HG02588 (cell line): Measurements from ENCODE around the gene MAGED2.
"Not testable (repeated sequence)": the region's sequence is repeated elsewhere in the genome, so short reads cannot be mapped to it uniquely, and the experiment has no call there.

Source experiments
- ATAC-seq: cut with Tn5 transposase; IDR thresholded peaks from one replicate; pipeline ENCODE4 v1.9.1; 2021; ENCODE audit warnings: mild to moderate bottlenecking, moderate library complexity; ENCODE audit not compliant: unreplicated experiment

Gene MAGED2, protein sequence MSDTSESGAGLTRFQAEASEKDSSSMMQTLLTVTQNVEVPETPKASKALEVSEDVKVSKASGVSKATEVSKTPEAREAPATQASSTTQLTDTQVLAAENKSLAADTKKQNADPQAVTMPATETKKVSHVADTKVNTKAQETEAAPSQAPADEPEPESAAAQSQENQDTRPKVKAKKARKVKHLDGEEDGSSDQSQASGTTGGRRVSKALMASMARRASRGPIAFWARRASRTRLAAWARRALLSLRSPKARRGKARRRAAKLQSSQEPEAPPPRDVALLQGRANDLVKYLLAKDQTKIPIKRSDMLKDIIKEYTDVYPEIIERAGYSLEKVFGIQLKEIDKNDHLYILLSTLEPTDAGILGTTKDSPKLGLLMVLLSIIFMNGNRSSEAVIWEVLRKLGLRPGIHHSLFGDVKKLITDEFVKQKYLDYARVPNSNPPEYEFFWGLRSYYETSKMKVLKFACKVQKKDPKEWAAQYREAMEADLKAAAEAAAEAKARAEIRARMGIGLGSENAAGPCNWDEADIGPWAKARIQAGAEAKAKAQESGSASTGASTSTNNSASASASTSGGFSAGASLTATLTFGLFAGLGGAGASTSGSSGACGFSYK

DNA sequence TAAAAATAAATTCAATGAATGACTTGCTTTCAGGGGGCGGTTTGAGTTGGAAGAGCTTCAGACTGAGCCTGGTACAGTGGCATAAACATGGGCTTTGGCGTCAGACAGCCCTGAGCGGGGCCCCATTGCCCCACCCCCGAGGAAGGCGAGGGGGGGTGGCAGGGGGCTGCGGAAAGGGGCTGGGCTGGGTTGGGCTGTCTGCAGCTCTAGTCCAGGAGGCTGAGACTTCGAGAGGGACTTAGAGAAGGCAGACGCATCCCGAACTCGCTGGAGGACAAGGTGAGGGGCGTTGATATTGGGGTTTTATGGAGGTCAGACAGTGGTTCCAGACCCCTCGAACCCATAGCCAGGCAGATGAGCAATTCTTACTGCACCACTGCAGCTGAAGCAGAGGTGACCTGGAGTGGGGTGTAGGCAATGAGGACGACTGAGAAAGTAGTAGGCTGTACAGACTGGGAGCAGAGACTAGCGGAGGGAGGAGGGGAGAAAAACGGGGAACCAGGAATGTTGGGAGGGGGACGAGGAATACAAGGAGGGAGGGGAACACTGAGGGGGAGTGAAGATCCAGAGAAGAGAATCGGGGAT, at the start of gene MAGED2:
Gene MAGED2, plus strand, starts transcription at position 222 of the 585 bp plus-strand sequence. CDS start 1,587 bp downstream, outside the sequence.
- no peak for ATAC-seq

DNA sequence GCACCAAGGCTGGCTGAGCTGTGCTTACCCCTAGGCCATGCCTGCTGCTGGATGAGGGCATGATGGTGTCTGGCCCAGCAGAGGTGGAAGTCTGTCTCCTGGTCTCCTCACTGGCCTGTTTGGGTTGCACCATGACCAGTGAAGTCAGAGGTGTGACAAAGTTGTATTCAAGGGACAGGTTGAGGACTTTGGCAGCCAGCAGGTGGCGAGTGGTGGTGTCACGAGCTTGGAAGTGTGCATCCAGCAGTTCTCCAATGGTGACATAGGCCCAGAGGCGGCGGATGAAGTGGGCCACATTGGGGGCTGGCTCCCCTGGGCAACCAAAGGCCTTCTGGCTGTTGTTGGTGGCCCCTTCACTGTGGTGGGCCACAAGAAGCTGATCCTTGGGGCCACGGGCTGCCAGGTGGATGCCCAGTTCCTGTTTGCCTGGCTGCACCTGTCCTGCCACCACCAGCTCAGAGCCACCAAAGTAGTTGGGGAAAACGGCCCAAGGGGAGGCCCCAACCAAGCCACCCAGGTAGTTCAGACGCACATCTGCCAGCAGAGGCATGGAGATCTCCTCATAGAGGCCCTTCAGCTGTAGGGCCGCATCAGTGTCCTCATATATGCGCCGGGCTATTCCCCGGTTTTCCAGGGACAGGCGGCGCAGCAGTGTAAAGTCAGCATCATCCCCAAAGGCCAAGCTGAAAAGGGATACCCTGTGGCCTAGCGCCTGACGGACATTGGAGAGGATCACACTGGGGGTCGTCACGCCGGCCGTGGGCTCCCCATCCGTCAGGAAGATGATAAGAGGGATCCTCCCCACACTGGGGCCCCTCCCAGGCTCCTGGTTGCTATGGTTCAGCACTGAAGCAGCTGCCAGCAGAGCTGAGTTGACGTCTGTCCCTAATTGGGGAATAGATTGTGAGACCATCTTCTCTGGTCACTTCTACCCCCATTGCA, 49.2 kb upstream of the MAGED2 start:
- ATAC-seq: no peak

DNA sequence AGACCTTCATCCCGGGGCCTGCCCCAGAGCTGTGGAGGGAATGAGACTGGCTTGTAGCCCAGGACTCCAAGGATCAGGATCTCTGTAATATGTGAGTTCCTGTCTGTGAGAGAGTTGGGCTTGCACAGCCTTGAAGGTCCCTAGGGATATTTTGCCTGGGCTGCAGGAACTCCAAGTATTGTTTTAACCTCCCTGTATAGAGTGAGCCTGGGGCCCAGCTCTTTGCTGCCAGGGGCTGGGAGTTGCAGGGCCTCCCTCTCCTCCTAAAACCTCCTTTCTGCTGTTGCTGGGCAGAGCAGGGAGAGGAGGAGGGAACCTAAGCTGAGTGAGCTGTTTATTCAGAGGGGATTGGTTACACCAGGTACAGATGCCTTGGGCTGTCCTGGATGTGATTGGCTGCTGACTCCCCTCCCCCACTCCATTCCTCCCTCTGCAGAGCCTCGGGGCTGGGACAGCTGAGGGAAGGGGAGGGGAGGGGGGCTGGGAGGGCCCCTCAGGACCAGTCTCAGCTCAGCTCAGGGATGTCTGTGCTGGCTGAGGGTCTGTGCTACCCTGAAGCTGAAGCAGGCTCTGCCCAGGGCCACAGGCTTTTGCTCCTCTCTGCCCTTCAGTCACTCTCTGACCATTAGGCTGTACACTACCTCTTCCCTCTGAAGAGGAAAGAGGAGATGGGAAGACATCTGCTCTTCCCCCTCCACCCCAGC, 33.0 kb upstream of the MAGED2 start:
- ATAC-seq: not testable (repeated sequence)

DNA sequence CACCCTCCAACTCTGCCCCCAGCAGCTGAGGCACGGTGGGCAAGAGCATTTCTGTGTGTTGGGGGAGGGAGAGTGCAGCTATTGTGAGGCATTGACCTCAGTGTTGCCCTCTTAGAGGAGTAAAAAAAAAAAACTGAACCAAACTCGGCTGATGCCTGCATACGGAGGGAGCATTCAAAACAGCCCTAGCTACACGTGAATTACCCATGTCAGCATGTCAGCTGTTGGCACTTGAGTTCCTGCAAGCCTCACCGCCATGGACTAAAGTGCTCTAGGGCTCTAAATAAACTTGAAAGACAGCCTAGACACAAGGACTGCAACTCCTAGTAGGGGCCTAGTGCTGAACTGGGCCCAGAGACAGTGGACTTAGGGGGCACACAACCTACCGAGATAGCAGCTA, 31.5 kb upstream of the MAGED2 start:
- ATAC-seq: no peak

DNA sequence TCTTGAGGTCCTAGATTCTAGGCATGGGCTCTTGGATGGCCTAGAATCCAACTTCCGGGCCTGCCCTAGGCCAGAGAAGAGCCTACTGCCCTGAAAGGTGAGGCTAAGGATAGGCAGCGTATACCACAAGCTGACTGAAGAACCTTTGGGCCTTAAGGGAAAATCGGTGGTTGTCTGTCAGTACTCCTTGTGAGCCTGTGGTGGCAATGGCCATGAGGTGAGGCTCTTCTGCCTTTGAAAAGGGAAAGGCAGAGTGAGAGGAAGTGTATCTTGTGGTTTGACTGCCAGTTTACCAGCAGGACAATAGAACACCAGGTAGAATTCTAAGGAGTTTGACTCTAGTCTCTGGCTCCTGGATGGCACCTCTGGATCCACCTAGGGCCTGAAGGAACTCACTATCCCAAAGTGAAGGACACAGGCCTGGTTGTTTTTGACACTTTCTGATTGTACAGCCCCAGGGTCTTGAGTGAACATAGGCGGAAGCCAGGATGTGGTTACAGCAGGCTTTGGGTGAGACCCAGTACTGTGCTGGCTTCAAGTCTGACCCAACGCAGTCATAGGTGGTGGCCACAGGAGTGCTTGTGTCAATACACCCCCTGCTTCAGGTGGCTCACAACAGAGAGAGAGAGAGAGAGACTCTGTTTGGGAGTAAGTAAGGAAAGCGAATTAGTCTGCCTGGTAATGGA, 30.4 kb upstream of the MAGED2 start:
- ATAC-seq: no peak

DNA sequence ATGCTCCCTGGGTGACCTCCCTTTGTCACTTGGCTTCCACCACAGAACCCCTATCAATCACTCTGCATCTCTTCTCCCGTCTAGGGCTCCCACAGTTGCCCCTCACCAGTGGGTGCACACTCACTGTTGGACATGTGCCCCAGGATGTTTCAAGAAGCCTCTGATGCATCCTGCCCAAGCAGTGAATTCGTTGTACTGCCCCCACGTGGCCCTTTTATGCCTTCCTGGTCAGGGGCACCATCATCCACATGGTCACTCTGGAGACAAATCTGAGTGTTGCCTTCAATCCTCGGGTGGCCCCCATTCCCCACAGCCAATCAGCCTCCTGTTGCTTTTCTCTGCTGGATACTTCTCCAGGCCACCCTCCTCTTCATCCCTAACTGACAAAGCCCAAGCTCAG, 21.6 kb upstream of the MAGED2 start:
- no peak for ATAC-seq

DNA sequence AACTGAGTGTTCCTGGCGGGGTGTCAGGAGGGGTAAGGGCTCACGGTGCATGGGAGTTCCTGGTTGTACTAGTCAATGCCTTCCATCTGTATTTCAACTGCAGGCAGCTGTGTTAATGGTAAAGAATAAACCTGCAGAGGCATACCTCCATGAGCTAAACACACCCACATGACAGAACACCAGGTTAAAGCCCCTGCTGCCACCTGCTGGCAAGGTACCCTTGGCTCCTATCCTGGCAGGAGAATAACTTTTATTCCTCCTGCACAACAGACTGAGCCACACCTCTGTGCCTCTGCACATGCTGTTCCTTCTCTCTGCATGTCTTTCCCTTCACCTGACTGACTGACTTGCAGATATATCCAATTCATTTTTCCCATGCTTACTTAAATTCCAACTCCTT, 20.6 kb upstream of the MAGED2 start:
- ATAC-seq: no peak

DNA sequence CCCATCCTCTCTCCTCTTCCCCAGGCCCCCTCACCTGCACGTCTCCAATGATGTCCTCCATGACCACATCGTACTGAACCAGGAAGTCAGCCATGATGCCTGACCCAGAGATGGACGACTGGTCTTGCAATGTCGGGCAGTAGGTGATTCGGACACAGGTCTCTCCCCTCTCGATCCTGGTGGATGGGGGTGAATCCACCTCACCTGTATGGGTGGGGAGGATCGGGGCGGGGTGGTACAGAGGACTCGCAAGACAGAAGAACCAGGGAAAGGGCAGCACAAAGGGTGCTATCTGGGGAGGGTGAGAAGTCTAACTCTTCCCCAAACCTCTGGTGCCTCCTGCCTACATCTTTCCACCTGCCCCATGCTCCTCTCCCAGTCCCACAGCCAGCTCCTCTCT, 19.1 kb upstream of the MAGED2 start:
- no peak for ATAC-seq

DNA sequence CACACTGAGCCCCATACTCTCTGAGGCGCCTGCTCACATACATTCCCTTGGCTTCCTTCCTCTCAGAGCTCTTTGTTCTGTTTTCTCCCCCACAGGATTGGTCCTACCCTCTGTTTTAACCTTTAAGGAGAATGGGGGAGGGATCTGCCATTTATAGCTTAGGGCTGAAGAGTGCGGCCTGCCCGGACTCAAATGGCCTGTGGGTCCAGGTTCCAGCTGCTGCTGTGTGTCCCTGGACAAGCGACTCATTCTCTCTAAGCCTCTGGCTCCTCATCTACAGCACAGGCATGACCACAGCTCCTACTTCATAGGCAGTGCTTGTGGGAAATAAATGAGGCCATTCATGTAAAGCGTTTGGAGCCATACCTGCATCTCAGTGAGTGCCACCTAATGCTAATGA, 18.1 kb upstream of the MAGED2 start:
- not testable (repeated sequence) for ATAC-seq

DNA sequence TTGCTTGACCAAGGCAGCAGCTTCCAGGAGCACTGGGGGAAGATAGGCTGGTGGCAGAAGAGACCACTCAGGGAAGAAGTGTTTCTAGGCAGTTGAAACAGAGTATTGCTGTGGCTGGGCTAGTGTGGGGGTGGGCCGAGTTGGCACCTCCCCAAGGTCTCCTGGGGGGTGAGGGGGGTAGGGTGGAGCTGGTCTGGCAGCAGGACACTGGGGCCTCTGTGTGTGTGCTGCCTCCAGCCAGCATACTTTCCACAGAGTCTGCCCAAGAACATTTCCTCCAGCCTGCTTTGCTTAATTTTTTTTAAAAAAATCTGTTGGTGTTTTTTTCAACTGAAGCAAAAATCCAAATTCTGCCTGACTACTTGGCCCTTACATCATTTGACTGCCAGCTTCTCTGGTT, 13.5 kb upstream of the MAGED2 start:
- no peak for ATAC-seq

DNA sequence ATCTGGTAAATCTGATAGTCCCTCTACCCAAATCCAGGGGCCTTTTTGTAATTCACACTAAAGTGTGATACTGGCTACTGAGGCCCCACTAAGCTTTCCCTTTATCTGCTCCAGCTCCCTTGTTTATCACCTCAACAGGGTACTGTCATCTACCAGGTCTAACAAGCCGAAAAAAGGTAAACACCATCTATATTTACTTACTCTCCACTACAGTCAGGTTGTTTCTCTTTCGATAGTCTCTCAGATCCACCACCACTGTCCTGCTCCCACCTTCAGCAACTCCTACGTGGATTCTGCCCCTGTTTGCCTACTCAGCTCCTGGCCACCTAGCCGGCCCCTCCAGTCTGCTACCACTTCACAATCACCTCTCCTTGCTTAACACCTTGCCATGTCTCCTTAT, 12.8 kb upstream of the MAGED2 start:
- no peak for ATAC-seq

DNA sequence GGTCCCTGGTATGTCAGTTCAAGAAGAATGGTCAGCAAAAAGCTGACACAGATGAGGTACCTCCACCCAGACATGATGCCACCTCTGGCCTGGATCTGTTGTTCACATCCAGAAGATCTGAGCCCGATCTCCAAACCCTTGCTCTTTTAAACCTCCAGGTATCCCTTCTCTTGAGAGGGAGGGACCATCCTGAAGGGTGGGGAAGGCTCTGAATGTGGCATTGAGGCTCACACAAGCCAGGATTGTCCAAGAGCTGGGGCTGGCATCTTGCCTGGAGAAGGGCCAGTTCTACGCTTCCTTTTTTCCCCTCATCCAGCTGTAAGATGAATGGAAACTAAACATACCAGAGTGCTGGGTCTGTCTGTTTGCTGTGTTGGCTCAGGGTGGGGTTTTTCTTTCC, 9.4 kb upstream of the MAGED2 start, which contains the start of gene ITIH6:
Gene ITIH6, minus strand, starts transcription at position 119 of the 400 bp plus-strand sequence. Its CDS starts 45 bp downstream, at position 74.
- ATAC-seq: no peak

DNA sequence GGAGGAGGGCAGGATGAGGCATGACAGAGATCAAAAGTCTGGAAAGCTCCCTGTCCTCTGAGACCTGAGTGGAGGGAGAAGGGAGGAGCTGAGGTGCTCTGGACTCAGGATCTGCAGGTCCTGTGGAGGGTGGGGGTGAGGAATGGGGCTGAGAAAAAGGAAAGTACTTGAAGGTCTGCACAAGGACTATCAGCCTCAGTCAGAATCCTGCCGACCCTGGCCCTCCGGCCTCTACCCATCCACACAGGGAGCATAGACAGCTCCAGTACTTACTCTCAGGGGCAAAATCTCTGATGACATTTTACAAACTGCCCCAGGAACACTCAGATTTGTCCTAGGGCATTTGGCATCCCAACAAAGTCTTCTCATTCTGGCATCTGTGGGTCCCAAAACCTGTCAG, 8.5 kb upstream of the MAGED2 start:
- ATAC-seq: no peak

DNA sequence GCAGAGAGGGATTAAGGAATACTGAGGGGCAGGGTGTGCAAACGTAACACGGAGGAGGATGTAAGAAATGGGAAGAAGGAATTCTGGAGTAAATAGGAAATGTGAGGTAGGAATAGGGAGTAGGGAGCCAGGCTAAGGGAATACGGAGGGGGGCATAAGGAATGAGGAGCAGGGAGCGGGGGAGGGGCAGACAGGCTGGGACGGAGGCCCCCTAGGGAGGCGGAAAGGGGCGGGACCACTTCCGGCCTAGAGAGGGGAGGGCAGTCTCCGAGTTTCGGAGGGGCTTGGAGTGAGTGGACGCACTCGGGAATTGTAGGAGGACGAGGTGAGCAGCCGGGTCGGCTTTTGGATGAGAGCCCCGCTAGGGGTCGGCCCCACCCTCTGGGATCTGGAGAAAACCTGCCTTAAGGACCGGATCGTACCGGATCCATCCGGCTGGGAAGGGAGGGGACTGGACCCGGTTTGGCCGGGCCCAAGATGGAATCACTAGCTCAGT, 612 bp downstream of the MAGED2 start:
- ATAC-seq: peak; percentile 23

DNA sequence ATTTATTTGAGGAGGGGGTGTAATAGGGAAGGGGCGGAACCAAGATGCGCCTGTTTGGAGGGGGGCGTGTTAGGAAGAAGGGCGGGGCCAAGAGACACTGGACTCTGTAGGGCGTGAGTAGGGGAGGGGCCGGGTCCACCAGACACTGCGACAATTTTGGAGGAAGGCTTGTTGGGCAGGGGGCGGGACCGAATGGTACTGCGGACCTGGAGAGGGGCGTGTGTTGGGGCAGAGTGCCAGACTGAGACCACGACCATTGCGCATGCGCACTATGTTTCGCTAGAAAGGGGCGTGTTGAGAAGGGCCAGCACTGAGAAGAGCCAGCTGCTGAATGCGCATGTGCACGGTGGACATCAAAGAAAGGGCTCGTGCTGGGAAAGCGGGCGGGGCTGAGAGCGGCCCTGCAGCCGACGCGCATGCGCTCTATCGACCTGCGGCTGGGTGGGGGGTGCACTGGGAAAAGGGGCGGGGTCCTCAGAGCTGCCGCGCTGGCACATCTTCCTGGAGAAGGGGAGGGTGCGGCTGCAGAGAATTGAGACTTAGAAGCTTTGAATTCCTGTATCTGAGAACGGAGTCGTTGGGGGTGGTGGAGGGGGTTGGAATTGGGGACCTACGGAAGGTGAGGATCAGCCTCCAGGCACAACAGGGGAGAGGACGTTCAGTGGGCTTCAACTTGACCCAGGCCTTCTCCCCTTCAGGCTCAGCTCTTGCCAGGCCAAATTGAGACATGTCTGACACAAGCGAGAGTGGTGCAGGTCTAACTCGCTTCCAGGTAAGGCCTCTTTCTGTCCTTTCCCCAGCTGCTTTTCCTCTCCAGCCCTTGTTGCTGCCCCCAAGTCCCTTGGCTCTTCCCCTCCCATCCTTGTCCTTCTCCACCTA, 1.3 kb downstream of the MAGED2 start:
- ATAC-seq: peak; percentile 76

DNA sequence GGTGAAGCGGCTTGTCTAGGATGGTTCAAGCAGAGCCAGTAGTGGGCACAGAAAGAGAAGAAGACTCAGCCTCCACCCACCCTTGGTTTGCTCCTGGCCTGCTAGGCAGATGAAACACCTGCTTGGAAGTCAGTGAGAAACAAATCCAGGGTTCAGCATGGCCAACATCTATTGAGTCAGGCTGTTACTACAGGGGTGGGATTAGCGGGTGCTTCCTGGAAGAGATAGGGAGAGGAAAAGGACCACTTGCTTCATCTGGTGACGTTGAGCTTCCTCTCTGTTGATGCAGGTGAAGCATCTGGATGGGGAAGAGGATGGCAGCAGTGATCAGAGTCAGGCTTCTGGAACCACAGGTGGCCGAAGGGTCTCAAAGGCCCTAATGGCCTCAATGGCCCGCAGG, 3.0 kb downstream of the MAGED2 start:
- no peak for ATAC-seq

DNA sequence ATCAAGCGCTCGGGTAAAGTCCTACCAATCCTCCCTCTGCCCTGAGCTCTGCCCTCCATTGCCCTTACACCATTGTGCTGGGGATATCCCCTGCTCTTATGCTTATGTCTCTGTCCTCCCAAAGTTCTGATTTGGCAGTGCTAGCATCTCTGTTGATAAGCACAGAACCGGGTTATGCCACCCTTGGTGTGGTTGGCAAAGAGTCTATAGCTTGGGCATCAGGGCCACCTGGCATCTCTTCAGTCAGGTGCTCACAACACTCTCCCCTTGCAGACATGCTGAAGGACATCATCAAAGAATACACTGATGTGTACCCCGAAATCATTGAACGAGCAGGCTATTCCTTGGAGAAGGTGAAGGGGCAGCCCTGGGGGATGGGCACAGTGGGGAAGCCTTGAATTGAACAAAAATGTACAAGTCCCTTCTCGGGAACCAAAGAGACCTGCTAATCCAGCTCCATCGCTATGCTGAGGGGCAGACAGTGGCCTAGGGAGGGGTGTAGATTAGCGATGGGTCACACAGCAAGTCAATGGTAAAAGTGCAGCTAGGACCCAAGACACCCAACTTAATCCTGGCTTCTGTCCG, 3.8 kb downstream of the MAGED2 start:
- no peak for ATAC-seq

DNA sequence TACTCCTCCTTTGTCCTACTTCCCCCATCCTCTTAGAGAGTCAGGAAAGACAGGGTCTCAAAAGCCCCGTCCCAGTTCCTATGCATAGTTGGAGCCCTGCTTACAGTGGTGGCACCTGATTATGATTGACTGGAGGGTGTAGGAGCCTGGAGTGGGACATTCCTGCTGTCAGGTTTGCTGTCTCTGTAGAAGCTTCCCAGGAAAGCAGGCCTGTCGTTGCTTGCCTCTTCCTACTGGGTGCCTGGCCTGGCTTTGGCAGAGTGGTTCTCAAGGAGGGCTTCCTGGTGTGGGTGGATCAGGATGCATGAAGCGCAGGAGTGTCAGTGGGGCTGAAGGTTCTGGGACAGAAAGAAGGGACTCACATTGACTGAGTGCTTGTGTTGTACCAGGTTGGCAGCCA, 4.8 kb downstream of the MAGED2 start:
- no peak for ATAC-seq
